Sigmoid colon (tissue), 4 donors: Measurements from ENCODE around the gene HOMER3.

Source experiments
- POLR2A ChIP-seq, 2 donors: fragments of 450-650 bp; IDR thresholded peaks; one replicate each; pipeline ENCODE4 v1.6.1; 2016; ENCODE audit warnings: antibody characterized with exemption in 2 of 2, mild to moderate bottlenecking in 2 of 2, moderate library complexity in 2 of 2
- POLR2AphosphoS5 ChIP-seq, 4 donors: sonication (generic); formaldehyde crosslinking; IDR thresholded peaks; one replicate each; pipeline ENCODE4 v1.6.1; 2017; ENCODE audit warnings: antibody characterized with exemption in 4 of 4
- TF ChIP-seq, protein P1 (sequence below), 4 experiments: fragments of 450-650 bp in 3 of 4; fragments of 200-600 bp in 1 of 4; IDR thresholded peaks; one replicate each; pipeline ENCODE4 v1.5.1; 2016 to 2019; ENCODE audit warnings: antibody characterized with exemption in 4 of 4, mild to moderate bottlenecking in 3 of 4, moderate library complexity in 2 of 4

DNA sequence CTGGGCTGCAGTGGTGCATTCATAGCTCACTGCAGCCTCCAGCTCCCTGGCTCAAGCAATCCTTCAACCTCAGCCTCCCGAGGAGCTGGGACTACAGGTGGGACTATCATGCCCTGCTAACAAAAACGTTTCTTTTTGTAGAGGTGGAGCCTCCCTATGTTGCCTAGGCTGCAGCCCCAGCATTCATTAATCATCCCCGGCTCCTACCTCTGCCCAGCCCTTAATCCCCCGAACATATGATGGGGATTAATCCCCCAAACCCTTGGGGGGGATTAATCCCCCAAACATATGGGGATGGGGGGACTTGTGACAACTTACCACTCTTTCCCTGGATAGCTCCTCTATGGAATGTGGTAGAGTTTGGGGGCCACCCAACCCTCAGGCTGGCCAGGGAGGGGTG lies 46.4 kb upstream of the HOMER3 start:
- no peak for TF ChIP-seq POLR2A (IDR thresholded peaks at IDR 0.05)
- TF ChIP-seq, protein P1, sequence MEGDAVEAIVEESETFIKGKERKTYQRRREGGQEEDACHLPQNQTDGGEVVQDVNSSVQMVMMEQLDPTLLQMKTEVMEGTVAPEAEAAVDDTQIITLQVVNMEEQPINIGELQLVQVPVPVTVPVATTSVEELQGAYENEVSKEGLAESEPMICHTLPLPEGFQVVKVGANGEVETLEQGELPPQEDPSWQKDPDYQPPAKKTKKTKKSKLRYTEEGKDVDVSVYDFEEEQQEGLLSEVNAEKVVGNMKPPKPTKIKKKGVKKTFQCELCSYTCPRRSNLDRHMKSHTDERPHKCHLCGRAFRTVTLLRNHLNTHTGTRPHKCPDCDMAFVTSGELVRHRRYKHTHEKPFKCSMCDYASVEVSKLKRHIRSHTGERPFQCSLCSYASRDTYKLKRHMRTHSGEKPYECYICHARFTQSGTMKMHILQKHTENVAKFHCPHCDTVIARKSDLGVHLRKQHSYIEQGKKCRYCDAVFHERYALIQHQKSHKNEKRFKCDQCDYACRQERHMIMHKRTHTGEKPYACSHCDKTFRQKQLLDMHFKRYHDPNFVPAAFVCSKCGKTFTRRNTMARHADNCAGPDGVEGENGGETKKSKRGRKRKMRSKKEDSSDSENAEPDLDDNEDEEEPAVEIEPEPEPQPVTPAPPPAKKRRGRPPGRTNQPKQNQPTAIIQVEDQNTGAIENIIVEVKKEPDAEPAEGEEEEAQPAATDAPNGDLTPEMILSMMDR (IDR thresholded peaks at IDR 0.05), result no peak
- TF ChIP-seq POLR2AphosphoS5 (IDR thresholded peaks at IDR 0.05), result no peak
